Loucy (cell line): ENCODE data around the gene GNPTAB.

Experiments used
- H2AFZ ChIP-seq: fragments of 200-600 bp; sonication (generic); 2 replicates; pipeline ENCODE4 v1.6.0; 2016; ENCODE audit warnings: antibody characterized with exemption, mild to moderate bottlenecking, low read length, moderate library complexity
- H3F3A ChIP-seq: fragments of 200-600 bp; 2 replicates; pipeline ENCODE4 v1.6.0; 2016; ENCODE audit warnings: antibody characterized with exemption, low read depth, mild to moderate bottlenecking
- H3K27me3 ChIP-seq: fragments of 200-600 bp; sonication (generic); 2 replicates; pipeline ENCODE4 v1.6.1; 2014; ENCODE audit warnings: low read length, mild to moderate bottlenecking; ENCODE audit not compliant: insufficient read depth, poor library complexity, severe bottlenecking
- H3K36me3 ChIP-seq: fragments of 200-600 bp; sonication (generic); 2 replicates; pipeline ENCODE4 v1.6.1; 2016; ENCODE audit warnings: low read length; ENCODE audit not compliant: insufficient read depth
- H3K4me1 ChIP-seq: fragments of 200-600 bp; sonication (generic); 2 replicates; pipeline ENCODE4 v1.5.1; 2014; ENCODE audit warnings: low read length, mild to moderate bottlenecking; ENCODE audit not compliant: insufficient read depth, poor library complexity, severe bottlenecking
- H3K4me2 ChIP-seq: fragments of 200-600 bp; sonication (generic); 2 replicates; pipeline ENCODE4 v1.6.0; 2014; ENCODE audit warnings: antibody characterized with exemption, low read length, low read depth, mild to moderate bottlenecking; ENCODE audit not compliant: poor library complexity, severe bottlenecking
- H3K4me3 ChIP-seq: fragments of 200-600 bp; sonication (generic); 2 replicates; pipeline ENCODE4 v1.5.1; 2014; ENCODE audit warnings: low read length, mild to moderate bottlenecking, mixed read lengths; ENCODE audit not compliant: poor library complexity, severe bottlenecking
- H3K79me2 ChIP-seq: fragments of 200-600 bp; sonication (generic); 2 replicates; pipeline ENCODE4 v1.6.1; 2014; ENCODE audit warnings: low read length; ENCODE audit not compliant: insufficient read depth
- H3K9ac ChIP-seq: fragments of 200-600 bp; sonication (generic); 2 replicates; pipeline ENCODE4 v1.6.0; 2014; ENCODE audit warnings: mild to moderate bottlenecking, low read depth, low read length, moderate library complexity; ENCODE audit not compliant: poor library complexity, severe bottlenecking
- H3K9me2 ChIP-seq: fragments of 200-600 bp; sonication (generic); replicated peaks from 2 replicates; pipeline ENCODE4 v1.6.1; 2016; ENCODE audit warnings: low read depth, low read length, mixed read lengths
- H3K9me3 ChIP-seq: fragments of 200-600 bp; sonication (generic); 2 replicates; pipeline ENCODE4 v1.6.1; 2014; ENCODE audit warnings: mild to moderate bottlenecking, antibody characterized with exemption, low read length, low read depth; ENCODE audit not compliant: insufficient read depth
- H4K20me1 ChIP-seq: fragments of 200-600 bp; sonication (generic); 2 replicates; pipeline ENCODE4 v1.6.0; 2014; ENCODE audit warnings: antibody characterized with exemption, low read length, mild to moderate bottlenecking; ENCODE audit not compliant: insufficient read depth, poor library complexity, severe bottlenecking
- CTCF ChIP-seq: fragments of 200-600 bp; sonication (generic); conservative IDR thresholded peaks from 2 replicates; pipeline ENCODE4 v1.5.1; 2014; ENCODE audit warnings: mild to moderate bottlenecking, antibody characterized with exemption, low read length
- EZH2phosphoT487 ChIP-seq: fragments of 200-600 bp; IDR thresholded peaks from 2 replicates; pipeline ENCODE4 v1.6.1; 2018; ENCODE audit warnings: antibody characterized with exemption, mild to moderate bottlenecking, moderate library complexity, borderline replicate concordance

GNPTAB gene

GRCh38 chr12:101780599-101780998 lies 50.2 kb downstream of the GNPTAB start:
- Histone ChIP-seq H3K36me3 (peaks cover 29% of the 10 kb centered on the region), H3K4me3 (no peak overlapping the region), H3K9me2 (no peaks in the 10 kb centered on the region), H3F3A (no peaks in the 10 kb centered on the region), H3K4me1 (peaks cover 47% of the 10 kb centered on the region), H3K79me2 (no peaks in the 10 kb centered on the region), H3K27me3 (no peaks in the 10 kb centered on the region), H3K9ac (no peak overlapping the region), H4K20me1 (no peaks in the 10 kb centered on the region), H2AFZ (no peak overlapping the region), H3K4me2 (no peak overlapping the region), H3K9me3 (no peaks in the 10 kb centered on the region)
- TF ChIP-seq CTCF: no peak
- TF ChIP-seq EZH2phosphoT487: no peak

- no peak overlapping the region for H3K4me2 ChIP-seq
- no peak overlapping the region for H3K9ac ChIP-seq
- no peak for TF ChIP-seq CTCF
- TF ChIP-seq EZH2phosphoT487: no peak
- H3K27me3 ChIP-seq: no peaks in the 10 kb centered on the region
- no peak overlapping the region for H3K4me3 ChIP-seq
- H4K20me1 ChIP-seq: no peaks in the 10 kb centered on the region
- no peaks in the 10 kb centered on the region for H3K9me3 ChIP-seq
- H2AFZ ChIP-seq: no peak overlapping the region
- peaks cover 19% of the 10 kb centered on the region for H3K36me3 ChIP-seq
- no peaks in the 10 kb centered on the region for H3F3A ChIP-seq
- H3K4me1 ChIP-seq: peaks cover 56% of the 10 kb centered on the region
- no peaks in the 10 kb centered on the region for H3K79me2 ChIP-seq
- no peaks in the 10 kb centered on the region for H3K9me2 ChIP-seq
These were observed 51.1 kb downstream of the GNPTAB start for GRCh38 chr12:101779626-101780025.

GRCh38 chr12:101779200-101779599 lies 51.6 kb downstream of the GNPTAB start:
- Histone ChIP-seq H2AFZ (no peak overlapping the region), H3K9me2 (no peaks in the 10 kb centered on the region), H3K9me3 (no peaks in the 10 kb centered on the region), H3K36me3 (peaks cover 15% of the 10 kb centered on the region), H3K4me1 (peaks cover 60% of the 10 kb centered on the region), H3K9ac (no peak overlapping the region), H3F3A (no peaks in the 10 kb centered on the region; the same call in 1 of the 2 replicates), H3K4me2 (no peak overlapping the region), H3K79me2 (0 out of 2 replicates have a peak, but pooled peaks cover under 1% of the 10 kb centered on the region), H3K27me3 (no peaks in the 10 kb centered on the region), H4K20me1 (no peaks in the 10 kb centered on the region), H3K4me3 (no peak overlapping the region)
- no peak for TF ChIP-seq CTCF
- no peak for TF ChIP-seq EZH2phosphoT487
